H1 (cell line): Measurements from ENCODE around the gene HTR3D. TPM values are rescaled to one million over a fixed set of nuclear protein-coding genes. Genes with fewer than 3 reads are reported as not detected.

Source experiments
- BACH1 ChIP-seq: IDR thresholded peaks from 2 replicates; pipeline ENCODE4 v1.6.1; 2012; ENCODE audit warnings: low read length, improper control_type of control experiment
- CTBP2 ChIP-seq: IDR thresholded peaks from 2 replicates; pipeline ENCODE4 v1.7.0; 2011; ENCODE audit warnings: borderline replicate concordance, mild to moderate bottlenecking, moderate library complexity, mixed read lengths, low read length; ENCODE audit not compliant: insufficient read depth, insufficient read length
- MAFK ChIP-seq: IDR thresholded peaks from 2 replicates; pipeline ENCODE4 v1.6.1; 2012; ENCODE audit warnings: low read depth, mild to moderate bottlenecking, improper control_type of control experiment, low read length
- RAD21 ChIP-seq, 2 experiments: IDR thresholded peaks in 1 of 2; conservative IDR thresholded peaks in 1 of 2; 2 replicates each; pipeline ENCODE4 v1.6.1; 2011; ENCODE audit warnings: low read depth in 2 of 2, low read length in 2 of 2, improper control_type of control experiment in 1 of 2, inconsistent platforms in 1 of 2, mild to moderate bottlenecking in 1 of 2, moderate library complexity in 1 of 2
- RNF2 ChIP-seq: fragments of 200-900, 300-1000 bp; sonication (generic); IDR thresholded peaks from 2 replicates; pipeline ENCODE4 v1.7.1; 2016; ENCODE audit warnings: borderline replicate concordance, low read depth, mild to moderate bottlenecking, antibody characterized with exemption, low read length; ENCODE audit not compliant: poor library complexity, severe bottlenecking; ENCODE audit errors: missing control alignments
- SIRT6 ChIP-seq: IDR thresholded peaks from one replicate; pipeline ENCODE4 v1.7.1; 2012; ENCODE audit warnings: low read length, inconsistent platforms
- polyA plus RNA-seq, 7 experiments: library from polyadenylated mRNA; depleted of rRNA in 3 of 7; stranded (reverse) in 5 of 7; unstranded in 2 of 7; fragments of >200 nt in 5 of 7; fragments of 200-250 nt in 2 of 7; gene quantifications; 1 replicate in 5 of 7; 2 replicates in 1 of 7; 4 replicates in 1 of 7; pipeline versions ENCODE4 v1.2.1 to v1.2.3, GENCODE V29; 2011 to 2013; ENCODE audit warnings: missing spikeins in 2 of 7, mixed read lengths in 2 of 7
- total RNA-seq: library from RNA; stranded (reverse); fragmentation: NEBNext Ultra II Directional; extraction: Animal tissue kit (Norgen Biotek cat#: 25700); gene quantifications from 2 replicates; pipeline ENCODE4 v1.2.1, GENCODE V29; 2021

The HTR3D gene
- total and polyA plus RNA-seq, 2 of the 8 experiments (the other 6 are each of a cell fraction or from before 2014, with no cell fraction given): not detected

DNA sequence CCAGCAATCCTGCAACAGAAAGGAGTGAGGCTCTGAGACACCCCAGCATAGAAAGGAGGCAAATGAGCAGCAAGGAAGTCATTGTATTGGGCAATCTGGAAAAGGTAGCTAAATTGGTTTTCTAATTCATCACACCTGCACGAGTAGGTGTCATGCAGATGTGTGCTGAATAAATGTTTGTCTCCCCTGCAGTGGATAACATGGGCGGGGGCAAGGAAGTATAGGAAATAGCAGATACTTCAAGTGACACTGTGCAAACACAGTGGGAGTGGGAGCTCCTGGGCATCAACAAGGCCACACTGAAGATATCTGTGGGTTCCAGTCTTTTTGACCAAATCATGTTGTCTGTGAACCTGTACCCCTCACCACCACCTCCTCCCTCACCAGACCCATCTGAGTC, 50.9 kb downstream of the HTR3D start (continued):
- no peak for TF ChIP-seq BACH1
- TF ChIP-seq RNF2: no peak
- no peak for TF ChIP-seq CTBP2
- no peak for TF ChIP-seq RAD21 (IDR thresholded peaks at IDR 0.05 in 1 of 2, conservative IDR thresholded peaks at IDR 0.05 in 1 of 2; ENCODE audit: low read depth in 2 of 2, low read length in 2 of 2)
- no peak for TF ChIP-seq SIRT6
- TF ChIP-seq MAFK: no peak
- TF ChIP-seq, all 59 proteins: peak for 0
